GM18505 (cell line): Measurements from ENCODE around the gene RGR.

ENCODE experiments used
- ATAC-seq: cut with Tn5 transposase; IDR thresholded peaks from one replicate; pipeline ENCODE4 v1.9.1; 2021; ENCODE audit not compliant: unreplicated experiment
- POLR2A ChIP-seq: IDR thresholded peaks from 4 replicates; pipeline ENCODE4 v1.6.1; 2011; ENCODE audit warnings: borderline replicate concordance; ENCODE audit not compliant: insufficient read depth, insufficient read length; ENCODE audit errors: extremely low read depth

RGR gene

GRCh38 chr10:84208023-84208422, 36.8 kb upstream of the RGR start:
- no peak for TF ChIP-seq POLR2A
- ATAC-seq, result no peak

- no peak for ATAC-seq
These were observed 33.3 kb upstream of the RGR start for GRCh38 chr10:84211566-84211965.

GRCh38 chr10:84212014-84212413, 32.8 kb upstream of the RGR start:
- no peak for ATAC-seq
- no peak for TF ChIP-seq POLR2A

More at GRCh38 chr10:84211566-84211965, 33.3 kb upstream of the RGR start:
- no peak for TF ChIP-seq POLR2A

GRCh38 chr10:84213076-84213475, 31.8 kb upstream of the RGR start:
- no peak for TF ChIP-seq POLR2A
- no peak for ATAC-seq

GRCh38 chr10:84214046-84214572, 30.7 kb upstream of the RGR start:
- no peak for TF ChIP-seq POLR2A
- peak; percentile 30 for ATAC-seq

GRCh38 chr10:84214612-84215235, 30.1 kb upstream of the RGR start:
- no peak for TF ChIP-seq POLR2A
- peak; percentile 76 for ATAC-seq

- no peak for ATAC-seq
These were observed 28.0 kb upstream of the RGR start for GRCh38 chr10:84216834-84217233.

GRCh38 chr10:84217746-84218145, 27.1 kb upstream of the RGR start:
- no peak for TF ChIP-seq POLR2A
- ATAC-seq, result no peak

More at GRCh38 chr10:84216834-84217233, 28.0 kb upstream of the RGR start:
- no peak for TF ChIP-seq POLR2A

- no peak for TF ChIP-seq POLR2A
These were observed 22.9 kb upstream of the RGR start for GRCh38 chr10:84221916-84222315.

GRCh38 chr10:84224411-84225028, 20.3 kb upstream of the RGR start:
- ATAC-seq, result no peak
- no peak for TF ChIP-seq POLR2A

More at GRCh38 chr10:84221916-84222315, 22.9 kb upstream of the RGR start:
- ATAC-seq, result no peak

GRCh38 chr10:84225427-84226173, 19.3 kb upstream of the RGR start, which contains the start of gene LRIT2:
Gene LRIT2, minus strand, starts transcription at chr10:84225544. Its CDS starts 24 bp downstream, at chr10:84225520.
- no peak for ATAC-seq
- TF ChIP-seq POLR2A, result no peak

- ATAC-seq, result no peak
These were observed 18.2 kb upstream of the RGR start for GRCh38 chr10:84226616-84227015.

GRCh38 chr10:84227810-84228209, 17.0 kb upstream of the RGR start:
- no peak for TF ChIP-seq POLR2A
- no peak for ATAC-seq

More at GRCh38 chr10:84226616-84227015, 18.2 kb upstream of the RGR start:
- TF ChIP-seq POLR2A, result no peak

GRCh38 chr10:84230359-84230758, 14.5 kb upstream of the RGR start:
- ATAC-seq, result no peak
- no peak for TF ChIP-seq POLR2A

- no peak for TF ChIP-seq POLR2A
- ATAC-seq, result no peak
These were observed 12.5 kb upstream of the RGR start for GRCh38 chr10:84232376-84232775.
